ENCODE data around the gene NDUFS2. TPM values are rescaled to one million over a fixed set of nuclear protein-coding genes. Genes with fewer than 3 reads are reported as not detected.

Gene NDUFS2
- total and polyA plus RNA-seq, 9 of the 15 experiments (the other 6 are each of a cell fraction or from before 2014, with no cell fraction given), result 70.0 to 176 (median 141) TPM

DNA sequence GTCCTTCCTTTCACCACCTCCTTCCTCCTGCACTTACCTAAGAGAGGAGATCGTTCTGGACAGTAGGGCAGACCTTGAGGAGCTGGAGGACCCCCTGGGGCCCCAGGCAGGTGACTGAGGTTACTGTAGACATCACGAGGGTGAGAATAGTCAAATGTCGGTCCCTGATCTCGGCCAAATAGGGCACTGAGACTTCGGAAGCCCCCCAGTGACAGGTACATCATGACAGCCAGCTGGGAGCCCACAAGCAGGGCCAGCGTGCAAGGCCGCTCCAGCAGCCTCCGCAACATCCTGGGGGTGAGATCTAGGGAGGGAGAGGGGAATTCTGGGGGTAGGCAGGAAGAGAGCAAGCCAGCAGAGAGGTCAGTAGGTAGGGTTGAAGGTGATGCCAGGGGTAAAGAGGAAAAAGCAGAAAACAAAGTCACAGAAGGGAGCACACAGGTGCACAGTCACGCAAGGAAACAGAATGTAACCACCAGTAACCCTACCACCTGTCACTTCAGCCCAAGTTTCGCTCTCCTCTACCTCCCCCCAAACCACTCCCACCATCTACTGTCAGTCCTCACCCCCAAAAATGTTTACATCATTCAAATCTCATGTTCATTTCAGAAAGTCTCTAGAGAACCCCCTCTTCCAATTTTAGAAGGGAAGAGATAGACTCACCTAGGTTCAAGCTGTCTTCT lies 26.3 kb upstream of the NDUFS2 start:
- Histone ChIP-seq H2AFZ (ENCODE audit: low read depth, low read length) (no peak overlapping the region), H3K27ac (ENCODE audit: extremely low read depth, low read depth, low read length) (no peak overlapping the region), H3K9me3 (replicated peaks; ENCODE audit: control insufficient read depth, insufficient read depth, low read depth, low read length) (no peaks in the 10 kb centered on the region), H3K36me3 (ENCODE audit: control insufficient read depth, insufficient read depth, low read length) (peaks cover 54% of the 10 kb centered on the region), H3K4me3 (peak overlapping the region; percentile 90), H3K79me2 (ENCODE audit: control insufficient read depth, insufficient read depth, low read length) (peaks cover 26% of the 10 kb centered on the region), H3K27me3 (ENCODE audit: control insufficient read depth in 2 of 2, insufficient read depth in 2 of 2, low read length in 2 of 2) (no peaks in the 10 kb centered on the region), H3K4me2 (ENCODE audit: insufficient read depth, low read length) (peak overlapping the region; percentile 99), H4K20me1 (replicated peaks; ENCODE audit: control insufficient read depth, insufficient read depth, low read length) (no peaks in the 10 kb centered on the region), H3K9me1 (ENCODE audit: control insufficient read depth, insufficient read depth, low read length) (no peaks in the 10 kb centered on the region), H3K9ac (ENCODE audit: insufficient read depth in 1 of 2, low read depth in 2 of 2, low read length in 2 of 2) (peak overlapping the region; percentile 87 to 96), H3K4me1 (replicated peaks in 1 of 2; ENCODE audit: control insufficient read depth in 2 of 2, insufficient read depth in 2 of 2, low read length in 2 of 2) (peaks cover 15 to 38% of the 10 kb centered on the region in 2 experiments; a peak in 4 of 5 replicates)
- intact Hi-C loops (cut with micrococcal nuclease) (loop anchor here (2.0 to 10.0 kb wide), 2 partner anchors 17 to 341 kb away; partner anchors contain the start of gene USP21), in situ Hi-C loops (cut with MboI) (no loop called here)
- WGBS (ENCODE audit: insufficient coverage, low coverage, missing lambda C conversion rate), result 78% methylated on average over 7 of the region's 10 CpGs
- TF ChIP-seq RBFOX2 (IDR thresholded peaks at IDR 0.05; ENCODE audit: low read depth, low read length) (0 out of 2 replicates have a peak, but pooled peaks have one; percentile 28), TARDBP (IDR thresholded peaks at IDR 0.05) (no peak)
- ATAC-seq (no peak), DNase-seq (ENCODE audit: extremely low read depth in 1 of 4, low spot score in 3 of 4) (no peak), FAIRE-seq (no peak)
- TSS peak; percentile 45 for BruUV-seq (replicated peaks)
- ChIA-PET CTCF (ENCODE audit: low intra/inter-chr PET ratio) (no interaction called here), POLR2A (interaction anchor here (0.5 to 2.3 kb wide), 6 partner anchors 9 to 331 kb away, joined by 3 to 33 read pairs (median 3); partner anchors contain the start of gene PPOX)

DNA sequence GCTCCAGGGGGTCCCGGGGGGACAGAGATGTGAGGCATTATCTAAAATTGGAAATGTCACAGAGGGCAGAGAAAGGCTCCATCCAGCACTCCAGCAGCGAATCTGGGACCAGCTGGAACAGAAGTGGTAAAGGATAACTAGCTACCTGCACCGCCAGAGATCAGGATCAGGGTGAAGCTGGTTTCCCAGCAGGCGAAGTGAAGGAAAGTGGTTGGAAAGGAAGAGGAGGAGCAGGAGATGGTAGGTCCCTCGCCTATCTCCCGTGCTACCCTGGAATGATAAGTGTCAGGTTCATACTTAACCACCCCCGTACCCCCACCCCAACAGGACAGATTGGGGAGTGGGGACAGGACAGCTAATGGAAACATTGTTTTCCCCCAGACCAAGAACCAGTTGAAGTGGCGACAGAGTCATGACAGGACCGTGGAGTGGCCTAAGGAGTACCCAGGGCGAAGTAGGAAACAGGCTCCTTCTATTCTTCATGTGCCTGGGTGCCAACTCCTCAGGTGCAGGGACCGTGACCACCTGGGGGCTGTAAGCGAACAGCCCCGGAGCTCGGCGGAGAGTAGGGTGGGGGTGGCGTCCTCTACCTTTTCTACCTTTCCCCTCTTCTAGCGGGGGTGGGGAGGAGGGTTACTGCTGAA lies 25.6 kb upstream of the NDUFS2 start:
- ATAC-seq (peak; percentile 7; the same call in 2 of the 3 replicates), DNase-seq (ENCODE audit: extremely low read depth in 1 of 4, low spot score in 3 of 4) (peak in 1 of 4 experiments; percentile 23)
- no TSS peak for BruUV-seq (replicated peaks)

More for the DNA sequence above, 25.6 kb upstream of the NDUFS2 start:
- H3K9me3 ChIP-seq (replicated peaks; ENCODE audit: control insufficient read depth, insufficient read depth, low read depth, low read length), result no peaks in the 10 kb centered on the region
- H3K9me1 ChIP-seq (ENCODE audit: control insufficient read depth, insufficient read depth, low read length), result no peaks in the 10 kb centered on the region
- peaks cover 19 to 40% of the 10 kb centered on the region in 2 experiments; a peak in 4 of 5 replicates for H3K4me1 ChIP-seq (replicated peaks in 1 of 2; ENCODE audit: control insufficient read depth in 2 of 2, insufficient read depth in 2 of 2, low read length in 2 of 2)
- TF ChIP-seq, protein P1, sequence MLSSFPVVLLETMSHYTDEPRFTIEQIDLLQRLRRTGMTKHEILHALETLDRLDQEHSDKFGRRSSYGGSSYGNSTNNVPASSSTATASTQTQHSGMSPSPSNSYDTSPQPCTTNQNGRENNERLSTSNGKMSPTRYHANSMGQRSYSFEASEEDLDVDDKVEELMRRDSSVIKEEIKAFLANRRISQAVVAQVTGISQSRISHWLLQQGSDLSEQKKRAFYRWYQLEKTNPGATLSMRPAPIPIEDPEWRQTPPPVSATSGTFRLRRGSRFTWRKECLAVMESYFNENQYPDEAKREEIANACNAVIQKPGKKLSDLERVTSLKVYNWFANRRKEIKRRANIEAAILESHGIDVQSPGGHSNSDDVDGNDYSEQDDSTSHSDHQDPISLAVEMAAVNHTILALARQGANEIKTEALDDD (IDR thresholded peaks at IDR 0.05), result peak; percentile 45
- TF ChIP-seq STAG1 (CRISPR knock-in tag; IDR thresholded peaks at IDR 0.05; ENCODE audit: borderline replicate concordance), result peak; percentile 18; the same call in 1 of the 2 replicates
- peak; percentile 10; the same call in 1 of the 2 replicates for TF ChIP-seq BHLHE40 (IDR thresholded peaks at IDR 0.05; ENCODE audit: low read length)
- TF ChIP-seq CBX8 (IDR thresholded peaks at IDR 0.05; ENCODE audit: borderline replicate concordance, extremely low read depth, low read depth, low read length, poor library complexity, severe bottlenecking), result no peak
- no peaks in the 10 kb centered on the region for H4K20me1 ChIP-seq (replicated peaks; ENCODE audit: control insufficient read depth, insufficient read depth, low read length)
- peak overlapping the region; percentile 96 for H3K27ac ChIP-seq (ENCODE audit: extremely low read depth, low read depth, low read length)
- intact Hi-C loops (cut with micrococcal nuclease), result loop anchor here (1.0 to 10.0 kb wide), 6 partner anchors 10 to 342 kb away; partner anchors contain the start of genes PPOX and USP21
- ChIA-PET CTCF (ENCODE audit: low intra/inter-chr PET ratio) (no interaction called here), POLR2A (interaction anchor here (0.5 to 2.3 kb wide), 10 partner anchors 9 to 332 kb away, joined by 3 to 33 read pairs (median 3); partner anchors contain the start of gene PPOX)
- FAIRE-seq, result no peak
- no peaks in the 10 kb centered on the region for H3K27me3 ChIP-seq (ENCODE audit: control insufficient read depth in 2 of 2, insufficient read depth in 2 of 2, low read length in 2 of 2)
- peak overlapping the region; percentile 98 for H2AFZ ChIP-seq (ENCODE audit: low read depth, low read length)
- peak overlapping the region; percentile 87 to 96 for H3K9ac ChIP-seq (ENCODE audit: insufficient read depth in 1 of 2, low read depth in 2 of 2, low read length in 2 of 2)
- in situ Hi-C loops (cut with MboI), result no loop called here
- WGBS (ENCODE audit: insufficient coverage, low coverage, missing lambda C conversion rate), result 6% methylated on average over 15 of the region's 17 CpGs
- peak overlapping the region; percentile 90 for H3K4me3 ChIP-seq
- peaks cover 47% of the 10 kb centered on the region for H3K36me3 ChIP-seq (ENCODE audit: control insufficient read depth, insufficient read depth, low read length)
- H3K4me2 ChIP-seq (ENCODE audit: insufficient read depth, low read length), result peak overlapping the region; percentile 99
- H3K79me2 ChIP-seq (ENCODE audit: control insufficient read depth, insufficient read depth, low read length), result peaks cover 26% of the 10 kb centered on the region
